ENCODE results near the gene RILPL1.
"Not testable (repeated sequence)": the region's sequence is repeated elsewhere in the genome, so short reads cannot be mapped to it uniquely, and the experiment has no call there.

DNA sequence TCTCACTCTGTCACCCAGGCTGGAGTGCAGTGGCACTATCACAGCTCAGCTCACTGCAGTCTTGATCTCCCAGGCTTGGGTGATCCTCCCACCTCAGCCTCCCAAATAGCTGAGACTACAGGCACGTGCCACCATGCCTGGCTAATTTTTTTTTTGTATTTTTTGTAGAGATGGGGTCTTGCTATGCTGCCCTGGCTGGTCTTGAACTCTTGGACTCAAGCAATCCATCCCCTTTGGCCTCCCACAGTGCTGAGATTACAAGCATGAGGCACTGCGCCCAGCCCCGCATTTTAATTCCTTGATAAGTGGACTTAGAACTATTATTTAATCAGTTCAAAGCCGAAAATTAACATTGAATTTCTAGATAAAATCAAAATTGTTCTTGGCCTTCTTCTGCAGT is 45.3 kb upstream of the RILPL1 start:
- TF ChIP-seq CTCF, POLR2A (IDR thresholded peaks at IDR 0.05): not testable (repeated sequence)
